HG02973 (cell line): ENCODE data around the gene FOXO6.
"Not testable (repeated sequence)": the region's sequence is repeated elsewhere in the genome, so short reads cannot be mapped to it uniquely, and the experiment has no call there.

Source experiments
- ATAC-seq: cut with Tn5 transposase; IDR thresholded peaks from one replicate; pipeline ENCODE4 v1.9.1; 2021; ENCODE audit warnings: moderate library complexity; ENCODE audit not compliant: unreplicated experiment

The FOXO6 gene

GRCh38 chr1:41328780-41329640 is 32.2 kb upstream of the FOXO6 start:
- no peak for ATAC-seq

GRCh38 chr1:41329662-41330587 is 31.3 kb upstream of the FOXO6 start:
- ATAC-seq, result no peak

GRCh38 chr1:41330588-41331545 is 30.4 kb upstream of the FOXO6 start:
- ATAC-seq, result no peak

GRCh38 chr1:41331546-41331917 is 29.7 kb upstream of the FOXO6 start:
- no peak for ATAC-seq

- ATAC-seq, result not testable (repeated sequence)
Measured at GRCh38 chr1:41332161-41332560, 29.1 kb upstream of the FOXO6 start.

- ATAC-seq, result no peak
Measured at GRCh38 chr1:41333146-41333784, 28.0 kb upstream of the FOXO6 start.

- no peak for ATAC-seq
Measured at GRCh38 chr1:41338820-41339219, 22.4 kb upstream of the FOXO6 start.

- ATAC-seq, result no peak
Measured at GRCh38 chr1:41340655-41341364, 20.4 kb upstream of the FOXO6 start.

GRCh38 chr1:41341365-41341683 is 19.9 kb upstream of the FOXO6 start:
- no peak for ATAC-seq

GRCh38 chr1:41341772-41342562 is 19.3 kb upstream of the FOXO6 start:
- no peak for ATAC-seq

- no peak for ATAC-seq
Measured at GRCh38 chr1:41342774-41343355, 18.4 kb upstream of the FOXO6 start.

- no peak for ATAC-seq
Measured at GRCh38 chr1:41343790-41344699, 17.2 kb upstream of the FOXO6 start.

- ATAC-seq, result no peak
Measured at GRCh38 chr1:41344708-41345159, 16.5 kb upstream of the FOXO6 start.

- ATAC-seq, result no peak
Measured at GRCh38 chr1:41345434-41346075, 15.7 kb upstream of the FOXO6 start.

- no peak for ATAC-seq
Measured at GRCh38 chr1:41347276-41347675, 14.0 kb upstream of the FOXO6 start.

- no peak for ATAC-seq
Measured at GRCh38 chr1:41348394-41348793, 12.8 kb upstream of the FOXO6 start.
